ENCODE data around the gene ABCC12. TPM values are rescaled to one million over a fixed set of nuclear protein-coding genes. Genes with fewer than 3 reads are reported as not detected.

The ABCC12 gene
- polyA plus RNA-seq, 6 donors from 2014 or later: not detected

DNA sequence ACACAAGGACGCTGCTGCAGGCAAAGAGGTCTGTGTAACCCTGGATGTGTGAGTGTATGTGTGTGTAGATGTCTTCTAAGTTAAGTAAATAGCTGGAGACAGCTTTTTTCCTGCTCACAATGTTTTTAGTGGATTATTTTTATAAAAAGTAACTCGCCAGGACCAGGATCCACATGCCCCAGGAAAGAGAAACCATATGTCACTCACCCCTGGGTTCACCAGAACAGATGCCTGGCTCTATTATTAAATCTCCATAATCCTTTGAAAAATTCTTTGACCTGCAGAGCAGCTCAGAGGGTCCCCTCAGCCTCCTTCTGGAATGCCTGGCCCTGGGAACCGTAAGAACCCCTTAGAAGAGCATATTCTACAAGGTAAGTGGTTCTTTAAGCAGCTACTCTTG lies 18.0 kb downstream of the ABCC12 start:
- DNase-seq: no peak
- Mint-ChIP-seq H3K36me3 (no peaks in the 10 kb centered on the region), H3K4me1 (no peaks in the 10 kb centered on the region), H3K27me3 (peaks cover 0 to 19% (median 14%) of the 10 kb centered on the region in 3 donors), H3K4me3 (no peak overlapping the region), H3K9me3 (peaks cover 0 to 1% (median 0%) of the 10 kb centered on the region in 7 donors), H3K27ac (no peak overlapping the region)
- no peak for ATAC-seq (ENCODE audit: low read depth in 2 of 2)

GRCh38 chr16:48136547-48137360 lies 19.0 kb downstream of the ABCC12 start:
- Mint-ChIP-seq H3K9me3 (peaks cover 0 to under 1% (median 0%) of the 10 kb centered on the region in 7 donors), H3K27me3 (peaks cover 3 to 10% (median 6%) of the 10 kb centered on the region in 3 donors), H3K4me1 (no peaks in the 10 kb centered on the region), H3K4me3 (no peak overlapping the region), H3K36me3 (no peaks in the 10 kb centered on the region), H3K27ac (no peak overlapping the region)
- ATAC-seq (ENCODE audit: low read depth in 2 of 2) (no peak), DNase-seq (no peak)

DNA sequence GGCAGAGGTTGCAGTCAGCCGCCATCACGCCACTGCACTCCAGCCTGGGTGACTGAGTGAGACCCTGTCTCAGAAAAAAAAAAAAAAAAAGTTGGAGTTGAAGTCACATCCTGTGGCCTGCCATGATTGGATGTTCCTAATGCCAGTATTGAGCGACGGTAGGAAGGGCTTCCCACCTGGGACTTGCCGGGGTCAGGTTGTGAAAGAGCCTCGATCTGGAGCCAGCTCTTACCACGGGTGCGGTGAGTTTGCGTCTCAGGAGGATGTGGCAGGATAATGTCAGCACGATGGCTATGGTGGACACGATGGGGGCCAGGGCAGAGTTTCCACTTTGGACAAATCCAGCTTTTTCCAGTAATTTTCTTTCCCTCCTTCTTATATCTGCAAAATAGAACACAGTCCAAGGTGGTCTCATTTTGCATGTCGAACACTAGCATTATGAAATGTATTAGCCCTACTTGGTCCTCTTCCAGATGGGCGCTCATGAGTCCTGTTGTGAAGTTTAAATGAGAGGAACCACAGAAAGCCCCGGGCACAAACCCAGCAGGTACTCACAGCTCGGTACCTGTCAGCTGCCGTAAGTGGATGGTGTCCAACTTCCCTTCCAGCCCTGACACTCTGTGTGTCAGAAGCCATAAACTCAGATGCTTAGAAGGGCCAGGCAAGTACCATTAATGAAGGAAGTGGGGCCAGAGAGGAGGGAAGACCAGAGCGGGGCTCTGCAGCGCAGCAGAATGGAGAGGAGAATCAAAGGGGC lies 22.2 kb downstream of the ABCC12 start:
- Mint-ChIP-seq H3K27ac (no peak overlapping the region), H3K36me3 (no peaks in the 10 kb centered on the region), H3K4me1 (no peaks in the 10 kb centered on the region), H3K4me3 (no peak overlapping the region), H3K27me3 (peaks cover 5 to 12% (median 11%) of the 10 kb centered on the region in 3 donors), H3K9me3 (no peaks in the 10 kb centered on the region)
- no peak for DNase-seq
- ATAC-seq (ENCODE audit: low read depth in 2 of 2): no peak

DNA sequence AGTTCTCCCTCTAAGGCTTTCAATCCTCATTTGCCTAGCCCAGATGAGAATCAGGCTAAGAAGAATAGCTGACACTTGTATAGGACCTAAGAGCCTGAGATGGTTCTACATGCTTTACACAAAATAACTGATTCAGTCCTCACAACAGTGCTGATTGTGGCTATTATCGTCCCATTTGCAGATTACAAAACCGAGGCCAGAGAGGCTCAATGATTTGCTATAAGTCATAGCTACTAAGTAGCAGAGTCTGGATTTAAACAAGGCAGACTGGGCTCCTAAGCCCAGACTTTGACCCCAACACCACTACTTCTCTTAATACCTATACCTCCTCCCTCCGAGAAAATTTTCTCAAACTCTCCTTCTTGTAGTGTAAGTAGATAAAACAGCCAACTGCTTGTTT lies 23.1 kb downstream of the ABCC12 start:
- peaks cover 5 to 12% (median 11%) of the 10 kb centered on the region in 3 donors for H3K27me3 Mint-ChIP-seq

DNA sequence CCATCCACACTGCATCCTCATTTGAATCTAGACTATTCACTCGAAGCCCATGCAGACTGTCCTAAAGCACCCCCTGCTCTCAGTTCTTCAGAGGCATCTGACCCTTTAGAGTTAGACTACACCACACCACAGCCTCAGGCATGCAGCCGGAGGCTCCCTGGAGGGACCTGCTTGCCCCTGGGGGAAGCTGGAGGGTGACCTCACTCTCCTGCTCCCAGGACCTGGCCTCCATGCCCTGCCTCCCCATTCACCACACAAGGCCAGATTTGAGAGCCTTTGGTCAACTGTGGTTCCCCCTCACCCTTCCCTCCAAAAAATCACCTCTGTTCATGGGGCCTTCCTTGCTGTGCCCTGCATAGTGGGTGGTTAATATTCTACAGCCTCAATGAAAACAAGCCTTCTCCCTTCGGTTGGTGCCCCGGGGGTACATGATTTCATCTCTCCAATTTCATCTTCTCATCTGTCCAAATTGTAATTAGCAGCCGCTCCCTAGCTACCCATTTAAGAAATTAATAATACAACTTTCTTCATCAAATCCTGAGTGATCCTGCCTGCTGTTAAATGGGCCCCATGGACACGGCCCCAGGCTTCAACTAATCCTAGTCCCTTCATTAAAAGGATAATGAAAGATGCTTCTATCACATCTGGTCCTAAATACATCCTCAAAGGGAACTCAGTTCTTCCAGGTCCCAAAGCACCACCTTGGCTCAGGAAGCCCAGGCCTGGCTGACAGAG lies 24.4 kb downstream of the ABCC12 start:
- H3K27me3 Mint-ChIP-seq: peaks cover 5 to 12% (median 11%) of the 10 kb centered on the region in 3 donors
- no peaks in the 10 kb centered on the region for H3K4me1 Mint-ChIP-seq
- DNase-seq (no peak), ATAC-seq (ENCODE audit: low read depth in 2 of 2) (no peak)
- H3K27ac Mint-ChIP-seq: no peak overlapping the region
- H3K9me3 Mint-ChIP-seq: no peaks in the 10 kb centered on the region
- no peaks in the 10 kb centered on the region for H3K36me3 Mint-ChIP-seq
- H3K4me3 Mint-ChIP-seq: no peak overlapping the region

More for the DNA sequence above, 23.1 kb downstream of the ABCC12 start:
- no peak for ATAC-seq (ENCODE audit: low read depth in 2 of 2)
- no peak overlapping the region for H3K27ac Mint-ChIP-seq
- no peak for DNase-seq
- no peak overlapping the region for H3K4me3 Mint-ChIP-seq
- no peaks in the 10 kb centered on the region for H3K9me3 Mint-ChIP-seq
- H3K36me3 Mint-ChIP-seq: no peaks in the 10 kb centered on the region
- no peaks in the 10 kb centered on the region for H3K4me1 Mint-ChIP-seq

GRCh38 chr16:48129926-48130325 lies 25.9 kb downstream of the ABCC12 start:
- Mint-ChIP-seq H3K9me3 (no peaks in the 10 kb centered on the region), H3K27me3 (peaks cover 8 to 14% (median 12%) of the 10 kb centered on the region in 3 donors), H3K36me3 (no peaks in the 10 kb centered on the region), H3K4me3 (no peak overlapping the region), H3K4me1 (no peaks in the 10 kb centered on the region), H3K27ac (no peak overlapping the region)
- DNase-seq (no peak), ATAC-seq (ENCODE audit: low read depth in 2 of 2) (no peak)

- ATAC-seq (ENCODE audit: low read depth in 2 of 2) (no peak), DNase-seq (no peak)
- Mint-ChIP-seq H3K9me3 (no peaks in the 10 kb centered on the region), H3K27ac (no peak overlapping the region), H3K36me3 (no peaks in the 10 kb centered on the region), H3K4me3 (no peak overlapping the region), H3K27me3 (peaks cover 12 to 20% (median 12%) of the 10 kb centered on the region in 3 donors), H3K4me1 (no peaks in the 10 kb centered on the region)
Measured at GRCh38 chr16:48128769-48129168, 27.0 kb downstream of the ABCC12 start.

GRCh38 chr16:48126801-48127644 lies 28.8 kb downstream of the ABCC12 start:
- no peaks in the 10 kb centered on the region for H3K36me3 Mint-ChIP-seq
- H3K4me3 Mint-ChIP-seq: no peak overlapping the region
- no peaks in the 10 kb centered on the region for H3K4me1 Mint-ChIP-seq
- ATAC-seq (ENCODE audit: low read depth in 2 of 2): no peak
- H3K27me3 Mint-ChIP-seq: peaks cover 12 to 20% (median 13%) of the 10 kb centered on the region in 3 donors
- peak overlapping the region in 1 of 6 donors; percentile 17 for H3K27ac Mint-ChIP-seq
- DNase-seq: no peak
- H3K9me3 Mint-ChIP-seq: no peaks in the 10 kb centered on the region

DNA sequence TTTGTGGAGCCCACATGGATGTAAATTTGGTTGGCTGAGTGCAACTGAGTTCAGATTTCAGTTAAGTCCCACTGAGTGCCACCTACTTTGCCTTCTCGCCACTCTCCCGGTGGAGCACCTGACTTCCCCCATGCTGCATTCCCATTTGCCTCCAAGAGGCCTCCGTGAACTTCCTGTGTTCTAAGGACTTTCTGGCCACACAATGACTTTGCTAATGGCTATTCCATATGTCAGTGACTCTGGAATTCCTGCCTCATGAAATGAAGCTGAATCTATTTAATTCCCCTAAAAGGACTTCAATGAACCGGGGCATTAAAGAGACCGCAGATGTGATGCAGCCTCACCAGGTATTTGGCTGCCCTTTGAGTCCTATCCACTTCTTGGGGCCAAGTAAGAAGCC lies 29.9 kb downstream of the ABCC12 start:
- no peak overlapping the region for H3K27ac Mint-ChIP-seq
- no peaks in the 10 kb centered on the region for H3K36me3 Mint-ChIP-seq
- DNase-seq (no peak), ATAC-seq (ENCODE audit: low read depth in 2 of 2) (no peak)
- H3K27me3 Mint-ChIP-seq: peaks cover 12 to 13% (median 12%) of the 10 kb centered on the region in 3 donors
- no peaks in the 10 kb centered on the region for H3K9me3 Mint-ChIP-seq
- H3K4me1 Mint-ChIP-seq: no peaks in the 10 kb centered on the region
- no peak overlapping the region for H3K4me3 Mint-ChIP-seq

GRCh38 chr16:48124266-48124665 lies 31.5 kb downstream of the ABCC12 start:
- H3K4me3 Mint-ChIP-seq: no peak overlapping the region
- DNase-seq (no peak), ATAC-seq (ENCODE audit: low read depth in 2 of 2) (no peak)
- no peak overlapping the region for H3K27ac Mint-ChIP-seq
- H3K27me3 Mint-ChIP-seq: peaks cover 8 to 12% (median 9%) of the 10 kb centered on the region in 3 donors
- H3K4me1 Mint-ChIP-seq: no peaks in the 10 kb centered on the region
- H3K36me3 Mint-ChIP-seq: no peaks in the 10 kb centered on the region
- H3K9me3 Mint-ChIP-seq: no peaks in the 10 kb centered on the region

- H3K4me3 Mint-ChIP-seq: no peak overlapping the region
- no peaks in the 10 kb centered on the region for H3K4me1 Mint-ChIP-seq
- ATAC-seq (ENCODE audit: low read depth in 2 of 2) (no peak), DNase-seq (no peak)
- H3K9me3 Mint-ChIP-seq: no peaks in the 10 kb centered on the region
- H3K36me3 Mint-ChIP-seq: no peaks in the 10 kb centered on the region
- H3K27me3 Mint-ChIP-seq: peaks cover 8 to 12% (median 9%) of the 10 kb centered on the region in 3 donors
- H3K27ac Mint-ChIP-seq: no peak overlapping the region
Measured at GRCh38 chr16:48123104-48123788, 32.5 kb downstream of the ABCC12 start.

- H3K4me1 Mint-ChIP-seq: no peaks in the 10 kb centered on the region
- no peaks in the 10 kb centered on the region for H3K36me3 Mint-ChIP-seq
- DNase-seq (no peak), ATAC-seq (ENCODE audit: low read depth in 2 of 2) (no peak)
- no peaks in the 10 kb centered on the region for H3K9me3 Mint-ChIP-seq
- peaks cover 8 to 17% (median 16%) of the 10 kb centered on the region in 3 donors for H3K27me3 Mint-ChIP-seq
- H3K27ac Mint-ChIP-seq: no peak overlapping the region
- no peak overlapping the region for H3K4me3 Mint-ChIP-seq
Measured at GRCh38 chr16:48121276-48121675, 34.5 kb downstream of the ABCC12 start.
